HEK293 (cell line): ENCODE results near the gene ABCA2.

Experiments used
- CTCF ChIA-PET: fragments of 350-600 bp; formaldehyde crosslinking; extraction: SDS; loops from one replicate; lab custom pipeline; 2021; ENCODE audit warnings: antibody characterized with exemption; lab: Yijun Ruan, JAX
- POLR2A ChIA-PET: fragments of 300-600 bp; formaldehyde crosslinking; extraction: SDS; loops from one replicate; lab custom pipeline; 2020; ENCODE audit warnings: antibody characterized with exemption, inconsistent platforms; lab: Yijun Ruan, JAX
- H3K27ac ChIP-seq: fragments of 200-500 bp; sonication (Bioruptor generic); 2 replicates; pipeline ENCODE4 v1.5.1; 2014; ENCODE audit warnings: low read depth, low read length, control low read depth, inconsistent platforms; ENCODE audit errors: extremely low read depth
- H3K36me3 ChIP-seq, 2 experiments: fragments of 200-500 bp in 1 of 2; sonication (Bioruptor generic) in 1 of 2; 1 replicate in 1 of 2; 2 replicates in 1 of 2; pipeline ENCODE4 v1.5.1; 2014 to 2017; ENCODE audit warnings: inconsistent platforms in 2 of 2, low read length in 2 of 2; ENCODE audit not compliant: control insufficient read depth in 2 of 2, insufficient read depth in 1 of 2
- H3K4me1 ChIP-seq: fragments of 200-500 bp; sonication (Bioruptor generic); 2 replicates; pipeline ENCODE4 v1.5.1; 2014; ENCODE audit warnings: mild to moderate bottlenecking, low read length, inconsistent platforms; ENCODE audit not compliant: control insufficient read depth, insufficient read depth
- H3K4me3 ChIP-seq: 2 replicates; pipeline ENCODE4 v1.5.1; 2011; ENCODE audit warnings: low read depth, mild to moderate bottlenecking, control low read depth, low read length, moderate library complexity
- H3K9me3 ChIP-seq: fragments of 200-500 bp; sonication (Bioruptor generic); 2 replicates; pipeline ENCODE4 v1.5.1; 2014; ENCODE audit warnings: low read depth, low read length, inconsistent platforms; ENCODE audit not compliant: control insufficient read depth, insufficient read depth
- BCL11A ChIP-seq: fragments of 450-650 bp; formaldehyde crosslinking; IDR thresholded peaks from 2 replicates; pipeline ENCODE4 v1.5.1; 2016; ENCODE audit warnings: low read depth, missing biosample characterization, missing genetic modification characterization
- GLIS1 ChIP-seq: fragments of 450-650 bp; formaldehyde crosslinking; IDR thresholded peaks from 2 replicates; pipeline ENCODE4 v1.5.1; 2016; ENCODE audit warnings: missing biosample characterization, missing genetic modification characterization
- PATZ1 ChIP-seq: fragments of 450-650 bp; formaldehyde crosslinking; IDR thresholded peaks from 2 replicates; pipeline ENCODE4 v1.5.1; 2016; ENCODE audit warnings: missing biosample characterization, missing genetic modification characterization
- PRDM1 ChIP-seq: fragments of 450-650 bp; formaldehyde crosslinking; IDR thresholded peaks from 2 replicates; pipeline ENCODE4; 2016; ENCODE audit warnings: missing biosample characterization, missing genetic modification characterization
- SCRT2 ChIP-seq: fragments of 450-650 bp; formaldehyde crosslinking; IDR thresholded peaks from 2 replicates; pipeline ENCODE4 v1.5.1; 2016; ENCODE audit warnings: missing biosample characterization, missing genetic modification characterization
- SP3 ChIP-seq: fragments of 450-650 bp; formaldehyde crosslinking; IDR thresholded peaks from 2 replicates; pipeline ENCODE4 v1.5.1; 2016; ENCODE audit warnings: missing biosample characterization, missing genetic modification characterization
- SP7 ChIP-seq: fragments of 450-650 bp; formaldehyde crosslinking; IDR thresholded peaks from 2 replicates; pipeline ENCODE4 v1.5.1; 2016; ENCODE audit warnings: missing biosample characterization, missing genetic modification characterization
- ZBTB17 ChIP-seq: fragments of 450-650 bp; formaldehyde crosslinking; IDR thresholded peaks from 2 replicates; pipeline ENCODE4 v1.5.1; 2016; ENCODE audit warnings: missing biosample characterization, missing genetic modification characterization
- ZFP3 ChIP-seq: fragments of 450-650 bp; formaldehyde crosslinking; IDR thresholded peaks from 2 replicates; pipeline ENCODE4 v1.5.1; 2016; ENCODE audit warnings: low read depth, missing biosample characterization, missing genetic modification characterization
- ZIC2 ChIP-seq: fragments of 450-650 bp; formaldehyde crosslinking; IDR thresholded peaks from 2 replicates; pipeline ENCODE4 v1.5.1; 2016; ENCODE audit warnings: missing biosample characterization, missing genetic modification characterization
- ZNF140 ChIP-seq: fragments of 450-650 bp; formaldehyde crosslinking; IDR thresholded peaks from 2 replicates; pipeline ENCODE4 v1.5.1; 2016; ENCODE audit warnings: missing biosample characterization, missing genetic modification characterization
- ZNF175 ChIP-seq: fragments of 450-650 bp; formaldehyde crosslinking; IDR thresholded peaks from 2 replicates; pipeline ENCODE4 v1.5.1; 2016; ENCODE audit warnings: missing biosample characterization, missing genetic modification characterization
- ZNF202 ChIP-seq: fragments of 450-650 bp; formaldehyde crosslinking; IDR thresholded peaks from 2 replicates; pipeline ENCODE4 v1.5.1; 2016; ENCODE audit warnings: missing biosample characterization, missing genetic modification characterization, borderline replicate concordance
- ZNF239 ChIP-seq: fragments of 450-650 bp; formaldehyde crosslinking; IDR thresholded peaks from 2 replicates; pipeline ENCODE4 v1.5.1; 2016; ENCODE audit warnings: missing biosample characterization, missing genetic modification characterization
- ZNF274 ChIP-seq, 2 experiments: fragments of 200-500 bp in 1 of 2; fragments of 450-650 bp in 1 of 2; sonication (Bioruptor generic) in 1 of 2; formaldehyde crosslinking in 1 of 2; IDR thresholded peaks; 2 replicates each; pipeline versions ENCODE4 v1.5.1 to v1.6.1; 2014 to 2016; ENCODE audit warnings: borderline replicate concordance in 1 of 2, inconsistent platforms in 1 of 2, low read length in 1 of 2, missing biosample characterization in 1 of 2, missing genetic modification characterization in 1 of 2
- ZNF362 ChIP-seq: fragments of 450-650 bp; formaldehyde crosslinking; IDR thresholded peaks from 2 replicates; pipeline ENCODE4 v1.5.1; 2016; ENCODE audit warnings: missing biosample characterization, missing genetic modification characterization
- ZNF426 ChIP-seq: fragments of 450-650 bp; formaldehyde crosslinking; IDR thresholded peaks from 2 replicates; pipeline ENCODE4 v1.5.1; 2017; ENCODE audit warnings: missing biosample characterization, missing genetic modification characterization, mild to moderate bottlenecking, inconsistent platforms, moderate library complexity
- ZNF600 ChIP-seq: fragments of 450-650 bp; formaldehyde crosslinking; IDR thresholded peaks from 2 replicates; pipeline ENCODE4 v1.5.1; 2016; ENCODE audit warnings: missing biosample characterization, missing genetic modification characterization
- ZNF654 ChIP-seq: fragments of 450-650 bp; formaldehyde crosslinking; IDR thresholded peaks from 2 replicates; pipeline ENCODE4 v1.5.1; 2016; ENCODE audit warnings: low read depth, missing biosample characterization, missing genetic modification characterization
- ZNF747 ChIP-seq: fragments of 450-650 bp; formaldehyde crosslinking; IDR thresholded peaks from 2 replicates; pipeline ENCODE4 v1.5.1; 2016; ENCODE audit warnings: missing biosample characterization, missing genetic modification characterization
- ZNF785 ChIP-seq: fragments of 450-650 bp; formaldehyde crosslinking; IDR thresholded peaks from 2 replicates; pipeline ENCODE4 v1.5.1; 2016; ENCODE audit warnings: missing biosample characterization, missing genetic modification characterization
- ZSCAN16 ChIP-seq: fragments of 450-650 bp; formaldehyde crosslinking; IDR thresholded peaks from 2 replicates; pipeline ENCODE4 v1.5.1; 2016; ENCODE audit warnings: missing biosample characterization, missing genetic modification characterization
- ZXDB ChIP-seq: fragments of 450-650 bp; formaldehyde crosslinking; IDR thresholded peaks from 2 replicates; pipeline ENCODE4 v1.5.1; 2016; ENCODE audit warnings: missing biosample characterization, missing genetic modification characterization
- TF ChIP-seq, protein P1 (sequence below): fragments of 450-650 bp; IDR thresholded peaks from 2 replicates; pipeline ENCODE4 v1.5.1; 2018; ENCODE audit warnings: missing biosample characterization, missing genetic modification characterization
- TF ChIP-seq, protein P2 (sequence below): fragments of 450-650 bp; formaldehyde crosslinking; IDR thresholded peaks from 2 replicates; pipeline ENCODE4 v1.5.1; 2017; ENCODE audit warnings: missing biosample characterization, missing genetic modification characterization
- TF ChIP-seq, protein P3 (sequence below): fragments of 450-650 bp; formaldehyde crosslinking; IDR thresholded peaks from 2 replicates; pipeline ENCODE4 v1.5.1; 2016; ENCODE audit warnings: missing biosample characterization, missing genetic modification characterization
- TF ChIP-seq, protein P4 (sequence below): fragments of 450-650 bp; formaldehyde crosslinking; IDR thresholded peaks from 2 replicates; pipeline ENCODE4 v1.5.1; 2017; ENCODE audit warnings: missing biosample characterization, missing genetic modification characterization

Gene ABCA2

GRCh38 chr9:137009217-137009616 lies 18.8 kb downstream of the ABCA2 start:
- Histone ChIP-seq H3K27ac (no peak overlapping the region), H3K4me3 (no peak overlapping the region), H3K4me1 (peaks cover 3% of the 10 kb centered on the region; the same call in 1 of the 2 replicates), H3K9me3 (no peaks in the 10 kb centered on the region), H3K36me3 (peaks cover 0 to 20% of the 10 kb centered on the region in 2 experiments; a peak in 1 of 3 replicates)
- TF ChIP-seq ZNF654 (tag by site-specific recombination), result no peak
- TF ChIP-seq PRDM1, result no peak
- TF ChIP-seq PATZ1, result no peak
- TF ChIP-seq SP7 (tag by site-specific recombination), result no peak
- TF ChIP-seq, protein P1, sequence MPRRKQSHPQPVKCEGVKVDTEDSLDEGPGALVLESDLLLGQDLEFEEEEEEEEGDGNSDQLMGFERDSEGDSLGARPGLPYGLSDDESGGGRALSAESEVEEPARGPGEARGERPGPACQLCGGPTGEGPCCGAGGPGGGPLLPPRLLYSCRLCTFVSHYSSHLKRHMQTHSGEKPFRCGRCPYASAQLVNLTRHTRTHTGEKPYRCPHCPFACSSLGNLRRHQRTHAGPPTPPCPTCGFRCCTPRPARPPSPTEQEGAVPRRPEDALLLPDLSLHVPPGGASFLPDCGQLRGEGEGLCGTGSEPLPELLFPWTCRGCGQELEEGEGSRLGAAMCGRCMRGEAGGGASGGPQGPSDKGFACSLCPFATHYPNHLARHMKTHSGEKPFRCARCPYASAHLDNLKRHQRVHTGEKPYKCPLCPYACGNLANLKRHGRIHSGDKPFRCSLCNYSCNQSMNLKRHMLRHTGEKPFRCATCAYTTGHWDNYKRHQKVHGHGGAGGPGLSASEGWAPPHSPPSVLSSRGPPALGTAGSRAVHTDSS (tag by site-specific recombination), result no peak
- TF ChIP-seq ZSCAN16 (tag by site-specific recombination), result no peak
- no peak for TF ChIP-seq ZNF426 (tag by site-specific recombination)
- no peak for TF ChIP-seq SCRT2 (tag by site-specific recombination)
- ChIA-PET CTCF (interaction anchor here (0.7 kb wide), 1 partner anchor 20 kb away, joined by 3 read pairs; no protein-coding TSS in a partner anchor), POLR2A (interaction anchor here (0.6 kb wide), 1 partner anchor 13 kb away, joined by 3 read pairs; the partner anchor contains the start of gene CLIC3)

DNA sequence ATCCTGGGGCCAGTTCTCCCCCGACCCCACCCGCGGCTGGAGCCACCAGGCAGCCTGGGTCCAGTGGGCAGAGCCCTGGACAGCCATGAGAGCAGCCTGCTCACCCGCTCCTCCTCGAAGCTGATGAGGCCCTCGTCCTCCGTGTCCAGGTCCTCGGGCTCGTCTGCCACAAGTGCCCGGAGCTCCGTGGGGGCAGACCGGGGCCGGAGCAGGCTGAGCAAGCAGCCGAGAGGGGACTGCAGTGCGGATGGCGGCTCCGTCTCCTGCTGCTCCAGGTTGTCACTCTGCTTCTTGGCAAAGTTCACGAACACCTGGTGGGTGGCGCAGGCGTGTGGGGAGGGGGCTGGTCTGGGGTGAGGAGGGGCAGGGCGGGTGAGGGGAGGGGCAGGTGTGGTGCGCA lies 19.7 kb downstream of the ABCA2 start:
- no peaks in the 10 kb centered on the region for H3K9me3 ChIP-seq
- peaks cover 0 to 17% of the 10 kb centered on the region in 2 experiments; a peak in 1 of 3 replicates for H3K36me3 ChIP-seq
- no peak overlapping the region for H3K4me3 ChIP-seq
- H3K4me1 ChIP-seq, result peaks cover 3% of the 10 kb centered on the region; the same call in 1 of the 2 replicates
- CTCF ChIA-PET, result interaction anchor here (2.1 kb wide), 1 partner anchor 21 kb away, joined by 10 read pairs; no protein-coding TSS in a partner anchor
- POLR2A ChIA-PET, result no interaction called here
- no peak overlapping the region for H3K27ac ChIP-seq
- TF ChIP-seq ZNF362 (no peak), ZNF239 (tag by site-specific recombination) (no peak), ZIC2 (tag by site-specific recombination) (no peak), ZNF785 (tag by site-specific recombination) (no peak), BCL11A (tag by site-specific recombination) (peak; percentile 17; the same call in 1 of the 2 replicates), ZBTB17 (tag by site-specific recombination) (no peak), ZNF202 (tag by site-specific recombination) (no peak), SP3 (tag by site-specific recombination) (no peak), ZFP3 (tag by site-specific recombination) (no peak), ZNF747 (no peak), ZNF175 (tag by site-specific recombination) (no peak), ZXDB (tag by site-specific recombination) (no peak), GLIS1 (tag by site-specific recombination) (no peak), ZNF140 (tag by site-specific recombination) (no peak), ZSCAN16 (tag by site-specific recombination) (no peak), ZNF274 (IDR thresholded peaks at IDR 0.05; ENCODE audit: low read length) (no peak), ZNF274 (tag by site-specific recombination; IDR thresholded peaks at IDR 0.05; ENCODE audit: borderline replicate concordance) (no peak), ZNF600 (tag by site-specific recombination) (peak; percentile 77), PRDM1 (no peak)
- TF ChIP-seq, protein P2, sequence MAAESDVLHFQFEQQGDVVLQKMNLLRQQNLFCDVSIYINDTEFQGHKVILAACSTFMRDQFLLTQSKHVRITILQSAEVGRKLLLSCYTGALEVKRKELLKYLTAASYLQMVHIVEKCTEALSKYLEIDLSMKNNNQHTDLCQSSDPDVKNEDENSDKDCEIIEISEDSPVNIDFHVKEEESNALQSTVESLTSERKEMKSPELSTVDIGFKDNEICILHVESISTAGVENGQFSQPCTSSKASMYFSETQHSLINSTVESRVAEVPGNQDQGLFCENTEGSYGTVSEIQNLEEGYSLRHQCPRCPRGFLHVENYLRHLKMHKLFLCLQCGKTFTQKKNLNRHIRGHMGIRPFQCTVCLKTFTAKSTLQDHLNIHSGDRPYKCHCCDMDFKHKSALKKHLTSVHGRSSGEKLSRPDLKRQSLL (tag by site-specific recombination), result peak; percentile 66; the same call in 1 of the 2 replicates
- TF ChIP-seq, protein P3, sequence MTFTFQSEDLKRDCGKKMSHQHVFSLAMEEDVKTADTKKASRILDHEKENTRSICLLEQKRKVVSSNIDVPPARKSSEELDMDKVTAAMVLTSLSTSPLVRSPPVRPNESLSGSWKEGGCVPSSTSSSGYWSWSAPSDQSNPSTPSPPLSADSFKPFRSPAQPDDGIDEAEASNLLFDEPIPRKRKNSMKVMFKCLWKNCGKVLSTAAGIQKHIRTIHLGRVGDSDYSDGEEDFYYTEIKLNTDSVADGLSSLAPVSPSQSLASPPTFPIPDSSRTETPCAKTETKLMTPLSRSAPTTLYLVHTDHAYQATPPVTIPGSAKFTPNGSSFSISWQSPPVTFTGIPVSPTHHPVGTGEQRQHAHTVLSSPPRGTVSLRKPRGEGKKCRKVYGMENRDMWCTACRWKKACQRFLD (tag by site-specific recombination), result no peak
- TF ChIP-seq, protein P4, sequence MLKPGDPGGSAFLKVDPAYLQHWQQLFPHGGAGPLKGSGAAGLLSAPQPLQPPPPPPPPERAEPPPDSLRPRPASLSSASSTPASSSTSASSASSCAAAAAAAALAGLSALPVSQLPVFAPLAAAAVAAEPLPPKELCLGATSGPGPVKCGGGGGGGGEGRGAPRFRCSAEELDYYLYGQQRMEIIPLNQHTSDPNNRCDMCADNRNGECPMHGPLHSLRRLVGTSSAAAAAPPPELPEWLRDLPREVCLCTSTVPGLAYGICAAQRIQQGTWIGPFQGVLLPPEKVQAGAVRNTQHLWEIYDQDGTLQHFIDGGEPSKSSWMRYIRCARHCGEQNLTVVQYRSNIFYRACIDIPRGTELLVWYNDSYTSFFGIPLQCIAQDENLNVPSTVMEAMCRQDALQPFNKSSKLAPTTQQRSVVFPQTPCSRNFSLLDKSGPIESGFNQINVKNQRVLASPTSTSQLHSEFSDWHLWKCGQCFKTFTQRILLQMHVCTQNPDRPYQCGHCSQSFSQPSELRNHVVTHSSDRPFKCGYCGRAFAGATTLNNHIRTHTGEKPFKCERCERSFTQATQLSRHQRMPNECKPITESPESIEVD (tag by site-specific recombination), result no peak
